Measurements from ENCODE around the gene SNHG17.
"Not testable (repeated sequence)": the region's sequence is repeated elsewhere in the genome, so short reads cannot be mapped to it uniquely, and the experiment has no call there.

DNA sequence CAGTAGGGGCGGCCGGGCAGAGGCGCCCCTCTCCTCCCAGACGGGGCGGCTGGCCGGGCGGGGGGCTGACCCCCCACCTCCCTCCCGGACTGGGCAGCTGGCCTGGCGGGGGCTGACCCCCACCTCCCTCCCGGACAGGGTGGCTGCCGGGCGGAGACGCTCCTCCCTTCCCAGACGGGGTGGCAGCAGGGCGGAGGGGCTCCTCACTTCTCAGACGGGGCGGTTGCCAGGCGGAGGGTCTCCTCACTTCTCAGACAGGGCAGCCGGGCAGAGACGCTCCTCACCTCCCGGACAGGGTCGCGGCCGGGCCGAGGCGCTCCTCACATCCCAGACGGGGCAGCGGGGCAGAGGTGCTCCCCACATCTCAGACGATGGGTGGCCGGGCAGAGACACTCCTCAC lies 26.4 kb upstream of the SNHG17 start:
- TF ChIP-seq, protein P1, sequence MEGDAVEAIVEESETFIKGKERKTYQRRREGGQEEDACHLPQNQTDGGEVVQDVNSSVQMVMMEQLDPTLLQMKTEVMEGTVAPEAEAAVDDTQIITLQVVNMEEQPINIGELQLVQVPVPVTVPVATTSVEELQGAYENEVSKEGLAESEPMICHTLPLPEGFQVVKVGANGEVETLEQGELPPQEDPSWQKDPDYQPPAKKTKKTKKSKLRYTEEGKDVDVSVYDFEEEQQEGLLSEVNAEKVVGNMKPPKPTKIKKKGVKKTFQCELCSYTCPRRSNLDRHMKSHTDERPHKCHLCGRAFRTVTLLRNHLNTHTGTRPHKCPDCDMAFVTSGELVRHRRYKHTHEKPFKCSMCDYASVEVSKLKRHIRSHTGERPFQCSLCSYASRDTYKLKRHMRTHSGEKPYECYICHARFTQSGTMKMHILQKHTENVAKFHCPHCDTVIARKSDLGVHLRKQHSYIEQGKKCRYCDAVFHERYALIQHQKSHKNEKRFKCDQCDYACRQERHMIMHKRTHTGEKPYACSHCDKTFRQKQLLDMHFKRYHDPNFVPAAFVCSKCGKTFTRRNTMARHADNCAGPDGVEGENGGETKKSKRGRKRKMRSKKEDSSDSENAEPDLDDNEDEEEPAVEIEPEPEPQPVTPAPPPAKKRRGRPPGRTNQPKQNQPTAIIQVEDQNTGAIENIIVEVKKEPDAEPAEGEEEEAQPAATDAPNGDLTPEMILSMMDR (IDR thresholded peaks at IDR 0.05): not testable (repeated sequence)
- TF ChIP-seq POLR2A (IDR thresholded peaks at IDR 0.05): not testable (repeated sequence)

All from esophagus squamous epithelium (tissue), 4 donors.